Activated naive CD4-positive, alpha-beta T cell treated with anti-CD3 and anti-CD28 coated beads for 36 hours (primary cell): ENCODE measurements around the gene WBP1. TPM values are rescaled to one million over a fixed set of nuclear protein-coding genes. Genes with fewer than 3 reads are reported as not detected.
"Not testable (repeated sequence)": the region's sequence is repeated elsewhere in the genome, so short reads cannot be mapped to it uniquely, and the experiment has no call there.

Experiments
- CTCF ChIA-PET: fragments of 350-600 bp; sonication (Branson Sonifier 250); formaldehyde crosslinking; loops from one replicate; lab custom pipeline; 2021; ENCODE audit warnings: antibody characterized with exemption; lab: Charles Lee
- DNase-seq: peaks from one replicate; pipeline ENCODE4 v3.0.0-alpha.2; 2020
- H3K27ac Mint-ChIP-seq: one replicate; pipeline ENCODE4 v1.8.0; 2021; ENCODE audit warnings: mild to moderate bottlenecking, mixed read lengths
- H3K27me3 Mint-ChIP-seq: one replicate; pipeline ENCODE4 v1.8.0; 2021; ENCODE audit warnings: low read depth, mixed read lengths
- H3K36me3 Mint-ChIP-seq: one replicate; pipeline ENCODE4 v1.8.0; 2021; ENCODE audit warnings: low read depth, mixed read lengths
- H3K4me1 Mint-ChIP-seq: one replicate; pipeline ENCODE4 v1.8.0; 2021; ENCODE audit warnings: low read depth, mixed read lengths
- H3K4me3 Mint-ChIP-seq: one replicate; pipeline ENCODE4 v1.8.0; 2021; ENCODE audit warnings: mild to moderate bottlenecking, moderate library complexity, mixed read lengths
- H3K9me3 Mint-ChIP-seq: one replicate; pipeline ENCODE4 v1.8.0; 2021; ENCODE audit warnings: mixed read lengths
- intact Hi-C: fragments of 100-400 bp; cut with micrococcal nuclease; formaldehyde crosslinking; loops from one replicate; pipeline ENCODE4 v1.15.1; 2023
- total RNA-seq, 2 experiments: library from RNA; stranded (reverse); gene quantifications; one replicate each; pipeline ENCODE4 v1.2.3, GENCODE V29; 2021

Gene WBP1
- total RNA-seq, 2 experiments from 2014 or later = 39.4 to 40.0 TPM

GRCh38 chr2:74420443-74421103, 37.7 kb upstream of the WBP1 start:
- peaks cover 28% of the 10 kb centered on the region for H3K4me1 Mint-ChIP-seq
- intact Hi-C loops = loop anchor here (1.0 kb wide), 3 partner anchors 28 to 109 kb away; partner anchors contain the start of genes AUP1 and HTRA2
- peak overlapping the region; percentile 6 for H3K27ac Mint-ChIP-seq
- H3K36me3 Mint-ChIP-seq, H3K27me3 Mint-ChIP-seq, DNase-seq, H3K9me3 Mint-ChIP-seq: not testable (repeated sequence)
- CTCF ChIA-PET = interaction anchor here (0.6 to 2.0 kb wide), 4 partner anchors 11 to 123 kb away, joined by 3 to 9 read pairs (median 4); no protein-coding TSS in a partner anchor
- peak overlapping the region; percentile 99 for H3K4me3 Mint-ChIP-seq

DNA sequence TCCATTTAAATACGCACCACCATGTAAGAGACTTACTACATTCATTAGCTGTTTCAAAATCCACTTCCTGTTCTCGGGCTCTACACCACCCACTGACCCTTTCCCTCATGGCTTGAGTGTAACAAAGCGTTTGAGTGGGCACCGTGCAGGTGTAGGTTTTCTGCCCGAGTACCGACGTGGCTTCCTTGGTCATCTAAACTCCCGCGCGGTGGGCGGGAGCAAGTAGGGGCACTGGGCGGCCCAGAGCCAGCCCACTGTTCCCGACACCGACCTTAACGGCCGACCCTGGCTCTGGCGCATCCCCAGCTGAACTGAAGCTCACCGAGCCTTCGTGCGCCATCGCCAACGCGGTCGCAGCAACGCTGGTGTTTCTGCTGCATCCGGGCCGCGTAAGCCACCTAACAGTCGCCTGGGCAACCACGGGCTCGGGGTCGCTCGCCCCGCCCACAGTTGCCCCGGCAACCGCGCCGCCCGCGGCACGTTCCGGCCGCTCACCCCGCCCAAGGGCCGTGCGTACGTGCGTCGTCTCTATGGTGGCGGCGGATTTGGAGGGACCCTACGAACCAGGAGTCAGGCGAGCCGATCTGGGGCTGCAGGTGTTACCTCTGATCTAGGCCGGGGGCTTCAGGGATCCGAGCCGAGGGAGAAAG, 36.9 kb upstream of the WBP1 start, which contains the start of the genes C2orf81 and WDR54:
TSS of gene C2orf81 (minus strand) at position 399 of the 650 bp plus-strand sequence. CDS start at position 340, 59 bp downstream.
TSS of gene WDR54 (plus strand) at position 510 of the 650 bp plus-strand sequence. CDS start 424 bp downstream, outside the sequence.
- peak within 1 kb of the TSS; percentile 99 for H3K4me3 Mint-ChIP-seq
- peak; percentile 90 for DNase-seq
- intact Hi-C loops = loop anchor here (1.0 kb wide), 3 partner anchors 29 to 108 kb away; partner anchors contain the start of genes AUP1 and HTRA2
- H3K27ac Mint-ChIP-seq = peak within 1 kb of the TSS; percentile 88
- CTCF ChIA-PET = interaction anchor here (0.6 to 2.0 kb wide), 3 partner anchors 10 to 30 kb away, joined by 3 to 9 read pairs (median 4); no protein-coding TSS in a partner anchor
- no peaks in the 10 kb centered on the region for H3K36me3 Mint-ChIP-seq
- no peaks in the 10 kb centered on the region for H3K27me3 Mint-ChIP-seq
- peaks cover 24% of the 10 kb centered on the region for H3K4me1 Mint-ChIP-seq
- H3K9me3 Mint-ChIP-seq = no peaks in the 10 kb centered on the region

DNA sequence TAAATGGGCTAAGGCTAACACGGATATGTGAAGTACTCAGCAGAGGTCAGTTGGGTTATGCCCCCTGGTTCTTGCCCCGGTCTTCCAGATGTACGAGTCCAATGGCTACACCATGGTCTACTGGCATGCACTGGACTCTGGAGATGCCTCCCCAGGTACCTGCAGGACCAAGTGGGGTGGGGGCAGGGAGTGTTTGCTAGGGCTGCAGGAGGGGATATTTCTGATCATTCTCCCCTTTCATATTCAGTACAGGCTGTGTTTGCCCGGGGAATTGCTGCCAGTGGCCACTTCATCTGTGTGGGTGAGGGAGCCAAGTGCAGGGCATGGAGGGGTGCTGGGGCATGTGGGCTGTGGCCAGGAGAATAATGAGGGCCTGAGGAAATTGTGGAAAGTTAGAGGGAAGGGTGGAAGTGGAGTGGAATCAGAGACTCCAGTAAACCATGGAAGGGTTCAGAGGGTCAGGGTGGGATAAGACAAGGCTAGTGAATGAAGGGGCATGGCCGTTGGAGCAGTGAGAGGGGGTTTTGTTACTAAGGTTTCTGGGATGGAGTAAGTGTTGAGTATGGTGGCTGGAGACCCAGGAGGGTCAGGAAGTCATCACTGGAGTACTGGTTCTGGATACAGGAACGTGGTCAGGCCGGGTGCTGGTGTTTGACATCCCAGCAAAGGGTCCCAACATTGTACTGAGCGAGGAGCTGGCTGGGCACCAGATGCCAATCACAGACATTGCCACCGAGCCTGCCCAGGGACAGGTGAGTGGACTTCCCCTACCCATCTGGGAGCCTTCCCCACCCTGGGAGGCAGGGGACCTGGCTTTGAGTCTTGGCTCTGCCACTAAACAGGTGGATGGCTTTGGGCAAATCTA, 34.8 kb upstream of the WBP1 start:
- Mint-ChIP-seq H3K4me1 (peaks cover 24% of the 10 kb centered on the region), H3K27ac (no peak overlapping the region), H3K4me3 (peak overlapping the region; percentile 99), H3K9me3 (no peaks in the 10 kb centered on the region), H3K27me3 (no peaks in the 10 kb centered on the region), H3K36me3 (no peaks in the 10 kb centered on the region)
- CTCF ChIA-PET = no interaction called here
- DNase-seq = no peak
- intact Hi-C loops = no loop called here

- Mint-ChIP-seq H3K27me3 (no peaks in the 10 kb centered on the region), H3K4me1 (peaks cover 24% of the 10 kb centered on the region), H3K4me3 (no peak overlapping the region), H3K9me3 (no peaks in the 10 kb centered on the region), H3K36me3 (no peaks in the 10 kb centered on the region), H3K27ac (no peak overlapping the region)
- CTCF ChIA-PET = interaction anchor here (1.2 kb wide), 1 partner anchor 11 kb away, joined by 4 read pairs; no protein-coding TSS in a partner anchor
- DNase-seq = no peak
- intact Hi-C loops = no loop called here
Measured at GRCh38 chr2:74424139-74424992, 33.9 kb upstream of the WBP1 start.

GRCh38 chr2:74424995-74425406, 33.2 kb upstream of the WBP1 start:
- intact Hi-C loops = no loop called here
- no peak overlapping the region for H3K4me3 Mint-ChIP-seq
- H3K4me1 Mint-ChIP-seq = peaks cover 22% of the 10 kb centered on the region
- no peaks in the 10 kb centered on the region for H3K27me3 Mint-ChIP-seq
- CTCF ChIA-PET = interaction anchor here (1.2 kb wide), 1 partner anchor 11 kb away, joined by 4 read pairs; no protein-coding TSS in a partner anchor
- no peaks in the 10 kb centered on the region for H3K9me3 Mint-ChIP-seq
- DNase-seq = no peak
- H3K27ac Mint-ChIP-seq = no peak overlapping the region
- H3K36me3 Mint-ChIP-seq = no peaks in the 10 kb centered on the region

- intact Hi-C loops = no loop called here
- no peak for DNase-seq
- Mint-ChIP-seq H3K27me3 (no peaks in the 10 kb centered on the region), H3K27ac (no peak overlapping the region), H3K9me3 (no peaks in the 10 kb centered on the region), H3K4me3 (no peak overlapping the region), H3K4me1 (peaks cover 17% of the 10 kb centered on the region), H3K36me3 (no peaks in the 10 kb centered on the region)
- CTCF ChIA-PET = interaction anchor here (1.2 kb wide), 1 partner anchor 10 kb away, joined by 4 read pairs; no protein-coding TSS in a partner anchor
Measured at GRCh38 chr2:74425523-74425922, 32.7 kb upstream of the WBP1 start.

DNA sequence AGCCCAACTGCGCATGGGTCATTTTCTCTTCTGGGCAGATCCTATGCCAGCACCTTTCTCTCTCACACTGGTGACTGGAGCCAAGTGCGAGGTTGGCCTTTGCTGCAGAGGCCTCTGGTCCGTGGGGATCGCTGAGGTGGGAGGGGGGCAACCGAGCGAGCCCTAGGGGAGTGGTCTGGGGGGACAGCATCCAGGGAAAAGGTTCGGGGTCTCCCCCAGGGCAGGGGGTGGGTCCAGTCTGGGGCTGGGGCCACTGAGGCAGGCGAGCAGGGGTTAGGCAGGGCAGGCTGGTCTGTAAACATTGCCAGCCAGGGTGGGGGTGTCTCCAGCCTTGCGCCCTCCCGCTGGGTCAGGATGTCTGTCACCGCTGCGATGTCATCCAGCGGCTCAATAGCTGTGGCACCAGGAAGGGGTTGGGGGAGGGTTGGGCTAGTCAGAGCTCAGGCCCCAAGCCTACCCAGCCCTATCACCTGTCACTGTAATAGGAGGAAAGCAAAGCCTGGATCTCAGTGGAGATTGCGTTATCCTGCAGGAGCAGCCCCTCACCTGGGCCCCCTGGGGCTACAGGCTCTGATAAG, 32.0 kb upstream of the WBP1 start:
- Mint-ChIP-seq H3K9me3 (no peaks in the 10 kb centered on the region), H3K27ac (no peak overlapping the region), H3K36me3 (no peaks in the 10 kb centered on the region), H3K4me1 (peaks cover 13% of the 10 kb centered on the region), H3K4me3 (no peak overlapping the region), H3K27me3 (no peaks in the 10 kb centered on the region)
- intact Hi-C loops = no loop called here
- CTCF ChIA-PET = interaction anchor here (1.3 kb wide), 1 partner anchor 14 kb away, joined by 3 read pairs; no protein-coding TSS in a partner anchor
- DNase-seq = no peak

- H3K9me3 Mint-ChIP-seq = no peaks in the 10 kb centered on the region
- no peak overlapping the region for H3K27ac Mint-ChIP-seq
- CTCF ChIA-PET = interaction anchor here (1.3 to 1.7 kb wide), 2 partner anchors 13 to 178 kb away, joined by 3 to 4 read pairs; no protein-coding TSS in a partner anchor
Measured at GRCh38 chr2:74427551-74427950, 30.7 kb upstream of the WBP1 start.

GRCh38 chr2:74428675-74429074, 29.6 kb upstream of the WBP1 start:
- H3K36me3 Mint-ChIP-seq = no peaks in the 10 kb centered on the region
- H3K4me3 Mint-ChIP-seq = no peak overlapping the region
- H3K27me3 Mint-ChIP-seq = no peaks in the 10 kb centered on the region
- no peak overlapping the region for H3K27ac Mint-ChIP-seq
- DNase-seq = no peak
- intact Hi-C loops = no loop called here
- CTCF ChIA-PET = interaction anchor here (1.7 kb wide), 1 partner anchor 179 kb away, joined by 4 read pairs; no protein-coding TSS in a partner anchor
- H3K4me1 Mint-ChIP-seq = no peaks in the 10 kb centered on the region
- H3K9me3 Mint-ChIP-seq = no peaks in the 10 kb centered on the region

More at GRCh38 chr2:74427551-74427950, 30.7 kb upstream of the WBP1 start:
- no peaks in the 10 kb centered on the region for H3K27me3 Mint-ChIP-seq
- H3K36me3 Mint-ChIP-seq = no peaks in the 10 kb centered on the region
- no peak overlapping the region for H3K4me3 Mint-ChIP-seq
- intact Hi-C loops = no loop called here
- DNase-seq = no peak
- H3K4me1 Mint-ChIP-seq = peaks cover 6% of the 10 kb centered on the region

- DNase-seq = no peak
- H3K27ac Mint-ChIP-seq = no peak overlapping the region
- H3K36me3 Mint-ChIP-seq = no peaks in the 10 kb centered on the region
- CTCF ChIA-PET = interaction anchor here (0.6 kb wide), 1 partner anchor 38 kb away, joined by 3 read pairs; no protein-coding TSS in a partner anchor
- no peaks in the 10 kb centered on the region for H3K27me3 Mint-ChIP-seq
- H3K4me3 Mint-ChIP-seq = no peak overlapping the region
- intact Hi-C loops = no loop called here
- no peaks in the 10 kb centered on the region for H3K4me1 Mint-ChIP-seq
- no peaks in the 10 kb centered on the region for H3K9me3 Mint-ChIP-seq
Measured at GRCh38 chr2:74429487-74430451, 28.5 kb upstream of the WBP1 start.
